ENCODE measurements around the gene DLGAP1. TPM values are rescaled to one million over a fixed set of nuclear protein-coding genes. Genes with fewer than 3 reads are reported as not detected.

Gene DLGAP1
- total RNA-seq, 1 donor from 2014 or later, result 3.7 TPM

DNA sequence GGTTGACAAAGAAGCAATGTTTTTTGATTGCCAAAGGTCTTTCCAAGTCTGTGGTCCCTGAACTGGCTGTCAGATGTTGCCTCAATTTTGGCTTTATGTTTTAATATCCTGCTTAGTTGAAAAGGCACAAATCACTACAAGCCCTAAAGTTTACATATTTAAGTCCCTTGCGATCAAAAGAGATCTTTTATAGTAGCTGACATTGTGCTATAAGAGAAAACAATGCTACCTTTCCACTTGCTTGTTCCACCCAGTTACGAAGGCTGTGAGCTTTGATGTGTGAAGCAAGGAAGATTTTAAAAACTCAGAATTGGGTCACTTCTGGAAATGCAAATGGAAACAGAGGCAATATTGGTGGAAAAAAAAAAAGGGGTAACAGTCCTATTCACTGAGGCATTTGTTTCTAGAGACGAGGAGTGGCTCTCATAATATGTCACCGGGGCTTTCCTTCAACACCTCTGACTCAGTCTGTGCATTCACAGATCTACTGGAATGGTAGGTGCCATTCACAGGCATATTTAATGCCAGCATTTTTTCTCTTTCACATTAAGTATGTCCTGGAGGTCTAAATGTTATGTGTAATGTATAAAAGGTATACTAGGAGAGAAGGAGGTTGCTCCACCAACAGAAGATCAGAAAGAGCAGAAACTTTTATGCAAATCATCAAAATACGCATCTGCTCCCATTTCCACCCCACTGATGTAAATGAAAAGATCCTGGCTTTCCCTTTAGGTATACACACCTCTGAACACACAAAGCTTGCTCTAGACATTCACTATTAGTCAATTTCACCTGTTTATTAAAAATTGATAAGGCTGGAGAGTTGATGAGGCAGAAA, 913.3 kb downstream of the DLGAP1 start:
- DNase-seq (ENCODE audit: extremely low spot score, unreplicated experiment), result no peak
- Mint-ChIP-seq H3K4me3 (no peak overlapping the region), H3K9me3 (peaks cover 4% of the 10 kb centered on the region), H3K36me3 (no peaks in the 10 kb centered on the region), H3K27ac (peak overlapping the region; percentile 69), H3K4me1 (ENCODE audit: unreplicated experiment) (peaks cover 24% of the 10 kb centered on the region), H3K27me3 (no peaks in the 10 kb centered on the region)
- TF ChIP-seq, protein P1, sequence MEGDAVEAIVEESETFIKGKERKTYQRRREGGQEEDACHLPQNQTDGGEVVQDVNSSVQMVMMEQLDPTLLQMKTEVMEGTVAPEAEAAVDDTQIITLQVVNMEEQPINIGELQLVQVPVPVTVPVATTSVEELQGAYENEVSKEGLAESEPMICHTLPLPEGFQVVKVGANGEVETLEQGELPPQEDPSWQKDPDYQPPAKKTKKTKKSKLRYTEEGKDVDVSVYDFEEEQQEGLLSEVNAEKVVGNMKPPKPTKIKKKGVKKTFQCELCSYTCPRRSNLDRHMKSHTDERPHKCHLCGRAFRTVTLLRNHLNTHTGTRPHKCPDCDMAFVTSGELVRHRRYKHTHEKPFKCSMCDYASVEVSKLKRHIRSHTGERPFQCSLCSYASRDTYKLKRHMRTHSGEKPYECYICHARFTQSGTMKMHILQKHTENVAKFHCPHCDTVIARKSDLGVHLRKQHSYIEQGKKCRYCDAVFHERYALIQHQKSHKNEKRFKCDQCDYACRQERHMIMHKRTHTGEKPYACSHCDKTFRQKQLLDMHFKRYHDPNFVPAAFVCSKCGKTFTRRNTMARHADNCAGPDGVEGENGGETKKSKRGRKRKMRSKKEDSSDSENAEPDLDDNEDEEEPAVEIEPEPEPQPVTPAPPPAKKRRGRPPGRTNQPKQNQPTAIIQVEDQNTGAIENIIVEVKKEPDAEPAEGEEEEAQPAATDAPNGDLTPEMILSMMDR (conservative IDR thresholded peaks at IDR 0.05), result no peak

DNA sequence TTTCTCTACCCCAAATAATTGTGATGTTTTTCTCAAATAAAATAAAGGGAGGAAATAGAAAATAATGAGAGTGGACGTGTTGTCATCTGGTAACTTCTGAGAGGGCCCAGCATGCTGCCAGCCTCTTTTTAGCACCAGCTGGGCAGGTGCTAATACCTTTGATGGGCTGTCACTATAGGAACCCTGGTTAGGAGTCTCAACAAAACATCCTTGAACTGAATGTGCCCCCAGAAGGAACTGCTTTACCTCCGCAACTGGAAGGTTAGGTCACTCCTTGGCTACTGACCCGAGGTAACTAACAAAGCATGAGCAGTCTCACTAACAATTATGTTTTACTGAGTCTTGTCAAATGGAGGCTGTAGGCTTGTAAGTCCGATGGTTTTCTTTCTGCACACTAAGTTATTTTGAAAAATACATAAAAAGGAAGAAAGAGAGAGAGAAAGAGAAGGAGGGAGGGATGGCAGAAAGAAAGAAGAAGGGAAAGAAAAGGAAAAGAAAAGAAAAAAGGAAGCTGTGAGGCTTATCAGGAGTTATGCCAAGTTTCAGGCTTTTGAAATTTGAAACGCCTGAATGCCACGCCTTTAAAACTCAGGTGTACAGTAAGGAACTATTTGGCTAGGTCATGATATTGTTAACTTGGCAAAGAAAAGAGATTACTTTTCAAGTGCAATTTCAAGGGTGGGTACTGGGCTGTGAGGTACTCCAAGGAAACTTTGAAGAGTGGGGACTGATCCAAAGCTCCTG, 914.1 kb downstream of the DLGAP1 start:
- no peak for DNase-seq (ENCODE audit: extremely low spot score, unreplicated experiment)
- Mint-ChIP-seq H3K9me3 (peaks cover 4% of the 10 kb centered on the region), H3K27ac (peak overlapping the region; percentile 69), H3K4me1 (ENCODE audit: unreplicated experiment) (peaks cover 24% of the 10 kb centered on the region), H3K27me3 (no peaks in the 10 kb centered on the region), H3K4me3 (peak overlapping the region; percentile 4), H3K36me3 (no peaks in the 10 kb centered on the region)
- TF ChIP-seq, protein P1 (conservative IDR thresholded peaks at IDR 0.05), result no peak

- no peaks in the 10 kb centered on the region for H3K36me3 Mint-ChIP-seq
- peak overlapping the region; percentile 79 for H3K27ac Mint-ChIP-seq
- TF ChIP-seq, protein P1 (conservative IDR thresholded peaks at IDR 0.05), result peak; percentile 38
- no peak for DNase-seq (ENCODE audit: extremely low spot score, unreplicated experiment)
- peaks cover 4% of the 10 kb centered on the region for H3K9me3 Mint-ChIP-seq
- peak overlapping the region; percentile 3 for H3K4me3 Mint-ChIP-seq
- H3K4me1 Mint-ChIP-seq (ENCODE audit: unreplicated experiment), result peaks cover 24% of the 10 kb centered on the region
- H3K27me3 Mint-ChIP-seq, result no peaks in the 10 kb centered on the region
Measured at GRCh38 chr18:3538954-3539617, 916.0 kb downstream of the DLGAP1 start.

DNA sequence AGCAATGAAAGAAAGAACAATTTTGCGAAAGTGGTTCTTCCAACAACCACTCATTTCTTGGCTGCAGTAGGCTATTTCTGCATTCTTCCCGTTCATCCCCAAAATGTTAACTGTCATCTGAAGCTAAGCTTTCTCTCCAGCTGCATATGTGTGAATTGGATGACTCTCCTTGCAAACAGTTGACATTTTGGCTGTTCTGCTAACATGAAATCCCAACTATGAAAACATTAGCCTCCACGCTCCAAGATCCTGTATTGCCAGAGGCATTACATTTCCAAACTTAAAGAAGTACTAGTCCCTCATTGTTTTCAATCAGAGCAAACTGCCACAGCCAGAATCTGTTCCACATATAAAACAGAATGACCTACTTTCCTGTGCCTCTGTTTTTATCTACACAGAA, 916.7 kb downstream of the DLGAP1 start:
- TF ChIP-seq, protein P1 (conservative IDR thresholded peaks at IDR 0.05), result no peak
- peaks cover 4% of the 10 kb centered on the region for H3K36me3 Mint-ChIP-seq
- peaks cover 20% of the 10 kb centered on the region for H3K4me1 Mint-ChIP-seq (ENCODE audit: unreplicated experiment)
- peak overlapping the region; percentile 79 for H3K27ac Mint-ChIP-seq
- no peak for DNase-seq (ENCODE audit: extremely low spot score, unreplicated experiment)
- peaks cover 4% of the 10 kb centered on the region for H3K9me3 Mint-ChIP-seq
- H3K27me3 Mint-ChIP-seq, result no peaks in the 10 kb centered on the region
- peak overlapping the region; percentile 33 for H3K4me3 Mint-ChIP-seq

GRCh38 chr18:3530807-3531206, 924.3 kb downstream of the DLGAP1 start:
- no peaks in the 10 kb centered on the region for H3K9me3 Mint-ChIP-seq

More at GRCh38 chr18:3530807-3531206, 924.3 kb downstream of the DLGAP1 start:
- DNase-seq (ENCODE audit: extremely low spot score, unreplicated experiment), result no peak
- Mint-ChIP-seq H3K4me1 (ENCODE audit: unreplicated experiment) (peaks cover 31% of the 10 kb centered on the region), H3K27ac (peak overlapping the region; percentile 50), H3K36me3 (peaks cover 4% of the 10 kb centered on the region), H3K27me3 (no peaks in the 10 kb centered on the region), H3K4me3 (no peak overlapping the region)
- TF ChIP-seq, protein P1 (conservative IDR thresholded peaks at IDR 0.05), result peak; percentile 17

Measured in type B pancreatic cell (in vitro differentiated cells).